ENCODE data around the gene SCAF8.

Gene SCAF8

DNA sequence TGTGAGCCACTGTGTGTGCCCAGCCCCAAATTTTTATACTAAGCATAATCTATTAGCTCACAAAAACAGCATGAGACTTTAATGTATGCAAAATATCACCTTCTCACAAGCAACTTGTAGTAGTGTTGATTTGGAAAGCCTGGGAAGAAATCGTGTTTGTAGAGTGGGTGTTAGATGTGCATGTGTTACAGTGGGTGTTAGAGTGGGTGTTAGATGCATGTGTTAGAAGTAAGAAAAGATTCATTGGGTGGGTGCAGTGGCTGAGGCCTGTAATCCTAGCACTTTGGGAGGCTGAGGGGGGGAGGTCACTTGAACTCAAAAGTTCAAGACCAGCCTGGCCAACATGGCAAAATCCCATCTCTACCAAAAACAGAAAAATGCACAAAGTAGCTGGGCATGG lies 6.3 kb upstream of the SCAF8 start:
- TF ChIP-seq, protein P1, sequence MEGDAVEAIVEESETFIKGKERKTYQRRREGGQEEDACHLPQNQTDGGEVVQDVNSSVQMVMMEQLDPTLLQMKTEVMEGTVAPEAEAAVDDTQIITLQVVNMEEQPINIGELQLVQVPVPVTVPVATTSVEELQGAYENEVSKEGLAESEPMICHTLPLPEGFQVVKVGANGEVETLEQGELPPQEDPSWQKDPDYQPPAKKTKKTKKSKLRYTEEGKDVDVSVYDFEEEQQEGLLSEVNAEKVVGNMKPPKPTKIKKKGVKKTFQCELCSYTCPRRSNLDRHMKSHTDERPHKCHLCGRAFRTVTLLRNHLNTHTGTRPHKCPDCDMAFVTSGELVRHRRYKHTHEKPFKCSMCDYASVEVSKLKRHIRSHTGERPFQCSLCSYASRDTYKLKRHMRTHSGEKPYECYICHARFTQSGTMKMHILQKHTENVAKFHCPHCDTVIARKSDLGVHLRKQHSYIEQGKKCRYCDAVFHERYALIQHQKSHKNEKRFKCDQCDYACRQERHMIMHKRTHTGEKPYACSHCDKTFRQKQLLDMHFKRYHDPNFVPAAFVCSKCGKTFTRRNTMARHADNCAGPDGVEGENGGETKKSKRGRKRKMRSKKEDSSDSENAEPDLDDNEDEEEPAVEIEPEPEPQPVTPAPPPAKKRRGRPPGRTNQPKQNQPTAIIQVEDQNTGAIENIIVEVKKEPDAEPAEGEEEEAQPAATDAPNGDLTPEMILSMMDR (IDR thresholded peaks at IDR 0.05; ENCODE audit: low read depth, low read length) = no peak
- Histone ChIP-seq H3K4me3 (ENCODE audit: low read depth, low read length) (no peak overlapping the region), H3K36me3 (no peaks in the 10 kb centered on the region)

DNA sequence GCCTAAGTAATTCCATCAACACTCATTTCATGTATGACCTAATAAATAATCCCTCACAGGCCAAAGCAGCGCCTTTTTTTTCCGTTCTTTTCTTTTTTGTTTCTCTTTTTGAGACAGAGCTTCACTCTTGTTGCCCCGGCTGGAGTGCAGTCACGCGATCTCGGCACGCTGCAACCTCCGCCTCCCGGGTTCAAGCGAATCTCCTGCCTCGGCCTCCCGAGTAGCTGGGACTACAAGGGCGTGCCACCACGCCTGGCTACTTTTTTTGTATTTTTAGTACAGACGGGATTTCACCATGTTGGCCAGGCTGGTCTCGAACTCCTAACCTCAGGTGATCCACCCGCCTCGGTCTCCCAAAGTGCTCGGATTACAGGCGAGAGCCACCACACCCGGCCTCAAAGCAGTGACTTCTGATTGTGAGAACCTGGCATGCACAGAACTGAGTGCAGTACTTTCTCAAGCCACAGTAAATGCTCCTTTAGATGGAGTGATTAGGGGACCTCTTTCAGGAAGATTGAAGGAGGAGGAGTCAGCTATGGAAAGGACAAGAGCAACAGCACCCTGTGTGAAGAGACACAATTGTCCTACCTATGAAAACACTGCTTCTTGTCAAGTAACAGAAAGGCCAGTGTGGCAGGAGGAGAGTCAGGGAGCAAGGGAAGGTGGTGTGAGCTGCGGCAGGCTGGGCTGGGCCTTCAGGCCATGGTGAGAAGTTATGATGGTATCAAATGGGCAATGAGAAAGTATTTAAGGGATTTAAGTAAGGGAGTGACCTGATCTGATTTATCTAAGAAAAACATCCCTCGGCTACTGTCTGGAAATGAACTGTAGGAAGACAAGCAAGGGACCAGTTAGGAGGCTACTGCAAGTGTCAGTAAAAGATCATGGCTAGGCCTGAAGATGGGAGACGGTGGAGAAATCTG lies 1.7 kb upstream of the SCAF8 start:
- TF ChIP-seq, protein P1 (IDR thresholded peaks at IDR 0.05; ENCODE audit: low read depth, low read length) = no peak
- H3K36me3 ChIP-seq = peaks cover 13% of the 10 kb centered on the region
- DNase-seq = no peak
- H3K27ac ChIP-seq = peak overlapping the region; percentile 8; the same call in 1 of the 2 replicates
- no peaks in the 10 kb centered on the region for H3K27me3 ChIP-seq (ENCODE audit: insufficient read depth, low read depth, severe bottlenecking)
- no peaks in the 10 kb centered on the region for H3K9me3 ChIP-seq (ENCODE audit: severe bottlenecking)
- no peak overlapping the region for H3K4me3 ChIP-seq (ENCODE audit: low read depth, low read length)

More for the DNA sequence above, 6.3 kb upstream of the SCAF8 start:
- Histone ChIP-seq H3K27me3 (ENCODE audit: insufficient read depth, low read depth, severe bottlenecking) (no peaks in the 10 kb centered on the region), H3K9me3 (ENCODE audit: severe bottlenecking) (no peaks in the 10 kb centered on the region), H3K27ac (no peak overlapping the region)
- DNase-seq = no peak

DNA sequence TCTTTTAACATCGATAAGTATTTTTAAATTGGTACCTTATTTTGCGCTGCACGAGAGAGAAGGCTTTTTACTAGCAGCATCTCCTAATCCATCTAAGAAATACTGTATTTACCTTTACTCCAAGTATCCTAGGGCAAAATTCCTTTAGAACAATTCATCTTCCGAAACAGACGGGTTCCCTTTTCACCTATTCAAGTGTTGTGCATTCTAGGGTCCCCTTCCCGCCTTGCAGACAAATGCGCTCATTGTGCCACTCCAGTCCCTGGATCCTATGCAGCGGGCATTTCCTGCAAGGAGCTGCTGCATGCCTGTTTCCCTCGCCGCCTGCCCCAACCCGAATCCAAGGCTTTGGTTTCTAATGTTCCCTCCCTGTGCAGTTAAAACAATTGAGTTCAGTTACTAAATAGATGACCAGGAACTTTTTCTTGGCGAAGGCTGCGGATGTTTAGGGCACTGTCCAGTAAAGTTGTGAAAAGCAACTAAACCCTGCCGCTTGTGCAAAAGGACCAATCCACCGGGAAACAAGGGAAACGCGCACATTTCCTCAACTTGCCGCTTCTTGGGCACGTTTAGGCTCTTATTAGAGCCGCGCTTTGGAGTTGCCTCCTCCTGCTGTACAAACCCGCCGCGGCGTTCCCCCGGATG lies 556 bp upstream of the SCAF8 start:
- DNase-seq = peak; percentile 47
- peak overlapping the region; percentile 99 for H3K27ac ChIP-seq
- TF ChIP-seq, protein P1 (IDR thresholded peaks at IDR 0.05; ENCODE audit: low read depth, low read length) = no peak
- no peaks in the 10 kb centered on the region for H3K27me3 ChIP-seq (ENCODE audit: insufficient read depth, low read depth, severe bottlenecking)
- H3K36me3 ChIP-seq = peaks cover 22% of the 10 kb centered on the region
- H3K4me3 ChIP-seq (ENCODE audit: low read depth, low read length) = peak overlapping the region; percentile 67
- no peaks in the 10 kb centered on the region for H3K9me3 ChIP-seq (ENCODE audit: severe bottlenecking)

DNA sequence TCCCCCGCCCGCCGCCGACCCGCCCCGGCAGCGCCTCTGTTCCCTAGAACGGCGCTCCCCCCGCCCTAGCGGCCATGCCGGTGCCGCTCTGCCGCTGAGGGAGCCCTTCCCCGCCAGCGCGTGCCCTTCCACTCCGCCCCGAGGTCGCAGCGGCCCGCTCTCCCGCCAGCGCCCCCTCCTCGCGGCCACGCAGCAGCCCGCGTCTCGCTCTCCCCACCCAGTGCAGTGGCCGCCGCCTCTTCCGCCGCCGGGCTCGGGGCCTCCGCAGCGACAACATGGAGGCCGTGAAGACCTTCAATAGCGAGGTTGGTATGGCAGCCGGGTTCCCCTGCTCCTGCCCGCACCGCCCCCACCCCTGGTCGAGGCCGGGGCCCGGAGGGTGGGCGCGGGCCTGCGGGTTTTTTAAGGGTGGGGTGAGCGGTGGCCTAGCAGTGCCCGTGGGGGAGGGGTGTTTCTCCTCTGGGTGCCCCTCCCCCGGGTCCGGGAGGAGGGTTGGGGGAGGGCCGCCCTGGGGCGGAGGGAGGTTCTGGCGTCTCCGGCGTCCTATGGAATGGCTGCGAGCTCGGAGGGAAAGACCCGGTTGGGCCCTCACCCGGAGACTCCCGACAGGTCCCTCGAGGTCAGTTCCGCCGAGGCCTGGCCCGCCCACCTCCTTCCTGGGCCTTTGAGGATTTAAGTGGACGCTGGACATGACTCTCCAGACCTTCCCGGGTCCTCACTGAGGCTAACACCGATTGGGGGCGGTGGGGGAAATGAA lies 588 bp downstream of the SCAF8 start:
- H3K27me3 ChIP-seq (ENCODE audit: insufficient read depth, low read depth, severe bottlenecking) = no peaks in the 10 kb centered on the region

DNA sequence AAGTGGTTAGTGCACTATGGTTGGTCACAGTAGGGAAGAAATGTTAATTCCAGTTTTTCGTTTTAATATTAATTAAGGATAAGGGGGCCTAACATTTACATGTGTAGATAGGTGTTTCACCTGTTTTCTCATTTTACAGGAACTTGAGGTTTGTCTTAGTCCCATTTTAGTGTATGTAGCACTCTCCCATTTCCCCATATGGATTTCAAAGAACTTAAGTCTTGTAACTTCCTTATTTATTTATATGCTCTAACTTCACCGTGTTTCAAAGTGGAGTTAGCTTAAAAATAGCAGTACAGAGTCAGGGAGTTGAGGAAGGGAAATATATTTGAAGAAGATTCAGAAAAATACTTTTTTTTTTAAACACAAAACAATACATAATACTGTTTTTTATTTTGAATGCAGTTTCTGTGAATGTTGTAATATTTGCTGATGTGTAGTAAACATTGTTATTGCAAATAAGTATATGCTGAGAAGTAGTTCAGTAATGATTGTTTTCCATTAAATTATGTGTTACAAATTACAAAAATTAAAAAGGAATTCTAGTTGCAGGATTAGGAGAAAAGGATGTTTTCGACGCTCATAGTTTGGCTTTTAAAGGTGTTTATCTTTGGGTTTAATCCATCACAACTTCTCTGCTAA lies 3.5 kb downstream of the SCAF8 start:
- Histone ChIP-seq H3K4me3 (ENCODE audit: low read depth, low read length) (no peak overlapping the region), H3K27ac (no peak overlapping the region), H3K36me3 (peaks cover 24% of the 10 kb centered on the region), H3K27me3 (ENCODE audit: insufficient read depth, low read depth, severe bottlenecking) (no peaks in the 10 kb centered on the region), H3K9me3 (ENCODE audit: severe bottlenecking) (no peaks in the 10 kb centered on the region)
- DNase-seq = no peak
- TF ChIP-seq, protein P1 (IDR thresholded peaks at IDR 0.05; ENCODE audit: low read depth, low read length) = no peak

More for the DNA sequence above, 588 bp downstream of the SCAF8 start:
- TF ChIP-seq, protein P1 (IDR thresholded peaks at IDR 0.05; ENCODE audit: low read depth, low read length) = no peak
- no peaks in the 10 kb centered on the region for H3K9me3 ChIP-seq (ENCODE audit: severe bottlenecking)
- H3K27ac ChIP-seq = peak overlapping the region; percentile 99
- DNase-seq = peak; percentile 98
- H3K4me3 ChIP-seq (ENCODE audit: low read depth, low read length) = peak overlapping the region; percentile 67
- H3K36me3 ChIP-seq = peaks cover 22% of the 10 kb centered on the region

Data from WERI-Rb-1 (cell line).